DOHH2 (cell line): Measurements from ENCODE around the gene MYO18A.

ENCODE experiments used
- H3F3A ChIP-seq: fragments of 200-600 bp; sonication (generic), shearing (Covaris generic); 2 replicates; pipeline ENCODE4 v1.6.0; 2016; ENCODE audit warnings: antibody characterized with exemption, mild to moderate bottlenecking; ENCODE audit not compliant: control insufficient read depth, insufficient read depth
- H3K27ac ChIP-seq: fragments of 200-600 bp; sonication (generic); 2 replicates; pipeline ENCODE4 v1.5.1; 2014; ENCODE audit warnings: low read depth, mild to moderate bottlenecking, low read length, moderate library complexity
- H3K27me3 ChIP-seq: fragments of 200-600 bp; sonication (generic); 2 replicates; pipeline ENCODE4 v1.6.1; 2014; ENCODE audit warnings: mild to moderate bottlenecking, low read length, mixed read lengths; ENCODE audit not compliant: control insufficient read depth
- H3K36me3 ChIP-seq: fragments of 200-600 bp; sonication (generic); 2 replicates; pipeline ENCODE4 v1.6.1; 2014; ENCODE audit warnings: mild to moderate bottlenecking, low read length, moderate library complexity, mixed read lengths; ENCODE audit not compliant: control insufficient read depth
- H3K4me1 ChIP-seq: fragments of 200-600 bp; sonication (generic); 2 replicates; pipeline ENCODE4 v1.6.1; 2014; ENCODE audit warnings: mild to moderate bottlenecking, low read length, mixed read lengths; ENCODE audit not compliant: control insufficient read depth
- H3K4me2 ChIP-seq: fragments of 200-600 bp; sonication (generic); 2 replicates; pipeline ENCODE4 v1.6.0; 2014; ENCODE audit warnings: mild to moderate bottlenecking, low read length, moderate library complexity
- H3K4me3 ChIP-seq: fragments of 200-600 bp; sonication (generic); 2 replicates; pipeline ENCODE4 v1.5.1; 2014; ENCODE audit warnings: mild to moderate bottlenecking, low read length, mixed read lengths
- H3K79me2 ChIP-seq: fragments of 200-600 bp; sonication (generic); 2 replicates; pipeline ENCODE4 v1.6.1; 2014; ENCODE audit warnings: mild to moderate bottlenecking, low read length, mixed read lengths; ENCODE audit not compliant: control insufficient read depth
- H3K9me2 ChIP-seq: fragments of 200-600 bp; sonication (generic); replicated peaks from 2 replicates; pipeline ENCODE4 v1.6.1; 2014; ENCODE audit warnings: mild to moderate bottlenecking, low read length, mixed read lengths; ENCODE audit not compliant: control insufficient read depth
- H3K9me3 ChIP-seq: fragments of 200-600 bp; sonication (generic); 2 replicates; pipeline ENCODE4 v1.6.1; 2014; ENCODE audit warnings: antibody characterized with exemption, low read length, mixed read lengths; ENCODE audit not compliant: control insufficient read depth, insufficient read depth
- H4K20me1 ChIP-seq: fragments of 200-600 bp; sonication (generic); 2 replicates; pipeline ENCODE4 v1.6.0; 2014; ENCODE audit warnings: low read depth, mild to moderate bottlenecking, antibody characterized with exemption, low read length, moderate library complexity; ENCODE audit not compliant: control insufficient read depth, insufficient read depth
- EZH2phosphoT487 ChIP-seq: fragments of 200-600 bp; sonication (generic); IDR thresholded peaks from 2 replicates; pipeline ENCODE4 v1.6.1; 2017; ENCODE audit warnings: borderline replicate concordance, mild to moderate bottlenecking, antibody characterized with exemption, low read length, moderate library complexity, mixed read lengths
- TF ChIP-seq, protein P1 (sequence below): fragments of 200-600 bp; sonication (generic); IDR thresholded peaks from one replicate; pipeline ENCODE4 v1.5.1; 2014; ENCODE audit warnings: antibody characterized with exemption, mild to moderate bottlenecking, low read depth, low read length; ENCODE audit not compliant: poor library complexity, severe bottlenecking

The MYO18A gene

DNA sequence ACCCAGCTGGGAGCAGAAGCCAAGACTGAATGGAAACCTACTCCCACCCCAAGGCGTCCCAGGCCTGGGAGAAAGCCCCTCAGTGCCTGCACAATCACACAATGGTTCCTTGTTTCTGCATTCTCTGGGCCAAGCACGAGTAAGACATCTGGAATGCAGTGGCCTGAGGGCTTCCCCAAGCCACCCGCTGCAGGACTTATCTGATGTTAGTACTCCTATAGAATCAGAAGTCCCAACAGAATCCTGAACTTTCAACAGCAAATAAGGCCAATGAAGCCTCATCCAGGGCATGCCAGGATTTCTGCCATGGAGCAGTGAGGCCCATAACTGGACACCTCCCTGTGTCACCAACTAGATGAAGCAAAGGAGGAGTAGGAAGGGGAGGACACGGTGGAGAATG is 28.6 kb downstream of the MYO18A start:
- no peaks in the 10 kb centered on the region for H3K36me3 ChIP-seq
- H3K9me3 ChIP-seq: no peaks in the 10 kb centered on the region
- TF ChIP-seq, protein P1, sequence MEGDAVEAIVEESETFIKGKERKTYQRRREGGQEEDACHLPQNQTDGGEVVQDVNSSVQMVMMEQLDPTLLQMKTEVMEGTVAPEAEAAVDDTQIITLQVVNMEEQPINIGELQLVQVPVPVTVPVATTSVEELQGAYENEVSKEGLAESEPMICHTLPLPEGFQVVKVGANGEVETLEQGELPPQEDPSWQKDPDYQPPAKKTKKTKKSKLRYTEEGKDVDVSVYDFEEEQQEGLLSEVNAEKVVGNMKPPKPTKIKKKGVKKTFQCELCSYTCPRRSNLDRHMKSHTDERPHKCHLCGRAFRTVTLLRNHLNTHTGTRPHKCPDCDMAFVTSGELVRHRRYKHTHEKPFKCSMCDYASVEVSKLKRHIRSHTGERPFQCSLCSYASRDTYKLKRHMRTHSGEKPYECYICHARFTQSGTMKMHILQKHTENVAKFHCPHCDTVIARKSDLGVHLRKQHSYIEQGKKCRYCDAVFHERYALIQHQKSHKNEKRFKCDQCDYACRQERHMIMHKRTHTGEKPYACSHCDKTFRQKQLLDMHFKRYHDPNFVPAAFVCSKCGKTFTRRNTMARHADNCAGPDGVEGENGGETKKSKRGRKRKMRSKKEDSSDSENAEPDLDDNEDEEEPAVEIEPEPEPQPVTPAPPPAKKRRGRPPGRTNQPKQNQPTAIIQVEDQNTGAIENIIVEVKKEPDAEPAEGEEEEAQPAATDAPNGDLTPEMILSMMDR: no peak
- no peaks in the 10 kb centered on the region for H3K9me2 ChIP-seq
- H3K4me3 ChIP-seq: no peak overlapping the region
- no peaks in the 10 kb centered on the region for H4K20me1 ChIP-seq
- H3K27ac ChIP-seq: no peak overlapping the region
- H3K27me3 ChIP-seq: no peaks in the 10 kb centered on the region
- H3K79me2 ChIP-seq: no peaks in the 10 kb centered on the region
- H3K4me1 ChIP-seq: peaks cover 24% of the 10 kb centered on the region
- no peak overlapping the region for H3K4me2 ChIP-seq
- no peaks in the 10 kb centered on the region; the same call in 1 of the 2 replicates for H3F3A ChIP-seq

DNA sequence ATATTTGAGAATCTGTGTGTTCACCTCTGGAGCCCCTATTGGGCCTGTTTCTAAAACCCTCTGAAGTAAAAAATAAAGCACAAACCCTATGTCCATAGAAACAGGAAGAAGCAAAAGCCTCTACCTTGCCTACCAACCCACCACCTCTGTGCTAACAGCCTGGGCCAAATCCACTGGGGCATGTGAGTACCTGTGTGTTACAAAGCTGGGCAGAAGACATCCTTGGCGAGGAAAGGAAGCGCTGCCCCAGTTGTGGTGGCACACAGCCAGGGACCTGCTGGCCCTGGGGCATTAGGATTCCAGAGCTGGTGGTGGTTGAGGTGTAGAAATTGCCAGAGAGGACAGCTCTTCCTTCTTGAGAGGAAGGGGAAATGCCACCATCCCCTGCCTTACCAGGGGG is 30.0 kb downstream of the MYO18A start:
- Histone ChIP-seq H3K9me2 (no peaks in the 10 kb centered on the region), H3K79me2 (no peaks in the 10 kb centered on the region), H4K20me1 (no peaks in the 10 kb centered on the region), H3K9me3 (no peaks in the 10 kb centered on the region), H3K27me3 (no peaks in the 10 kb centered on the region), H3K27ac (peak overlapping the region; percentile 28), H3K36me3 (no peaks in the 10 kb centered on the region), H3K4me2 (peak overlapping the region; percentile 85), H3F3A (no peaks in the 10 kb centered on the region; the same call in 1 of the 2 replicates), H3K4me3 (no peak overlapping the region), H3K4me1 (peaks cover 35% of the 10 kb centered on the region)
- TF ChIP-seq EZH2phosphoT487: no peak
- TF ChIP-seq, protein P1: no peak

DNA sequence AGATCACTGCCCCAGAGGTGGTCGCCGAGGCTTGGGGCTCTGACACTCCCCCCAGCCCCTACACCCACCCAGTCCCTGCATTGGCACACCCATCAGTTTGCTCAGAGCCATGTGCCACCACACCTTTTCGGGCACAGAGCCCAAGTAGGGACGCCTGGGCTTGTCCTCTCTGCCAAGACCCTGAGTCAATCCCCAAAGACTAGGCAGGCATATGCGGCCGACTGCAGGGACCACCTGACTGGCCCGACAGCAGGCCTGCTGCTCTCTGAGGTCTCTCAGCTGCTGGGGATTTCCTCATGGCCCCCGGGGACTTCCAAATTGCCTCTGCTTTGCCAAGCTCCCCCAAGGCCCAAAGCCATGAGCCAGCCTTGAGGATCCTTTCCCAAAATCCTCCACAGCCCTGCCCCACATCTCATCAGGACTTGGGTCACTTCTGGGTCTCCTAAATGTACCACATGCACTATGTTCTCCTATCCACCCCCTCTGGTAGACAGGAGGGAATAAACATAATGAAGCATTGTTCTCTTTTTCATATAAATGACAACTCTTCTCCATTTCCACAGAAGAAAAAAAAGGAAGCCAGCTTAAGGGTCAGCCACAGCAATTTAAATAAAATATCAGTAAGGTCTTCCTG is 30.6 kb downstream of the MYO18A start:
- Histone ChIP-seq H3K27ac (peak overlapping the region; percentile 28), H3K4me3 (peak overlapping the region; percentile 77), H3K4me1 (peaks cover 38% of the 10 kb centered on the region)

More for the DNA sequence above, 30.6 kb downstream of the MYO18A start:
- Histone ChIP-seq H3F3A (no peaks in the 10 kb centered on the region; the same call in 1 of the 2 replicates), H4K20me1 (no peaks in the 10 kb centered on the region), H3K9me3 (no peaks in the 10 kb centered on the region), H3K4me2 (peak overlapping the region; percentile 85), H3K27me3 (no peaks in the 10 kb centered on the region), H3K9me2 (no peaks in the 10 kb centered on the region), H3K36me3 (no peaks in the 10 kb centered on the region), H3K79me2 (no peaks in the 10 kb centered on the region)
- TF ChIP-seq, protein P1: no peak
- TF ChIP-seq EZH2phosphoT487: no peak
